ENCODE data around the gene VARS2.
A peak's percentile ranks its signal among the peaks of the same experiment; 100 is the strongest.
"Not testable (repeated sequence)": the region's sequence is repeated elsewhere in the genome, so short reads cannot be mapped to it uniquely, and the experiment has no call there.

The VARS2 gene

DNA sequence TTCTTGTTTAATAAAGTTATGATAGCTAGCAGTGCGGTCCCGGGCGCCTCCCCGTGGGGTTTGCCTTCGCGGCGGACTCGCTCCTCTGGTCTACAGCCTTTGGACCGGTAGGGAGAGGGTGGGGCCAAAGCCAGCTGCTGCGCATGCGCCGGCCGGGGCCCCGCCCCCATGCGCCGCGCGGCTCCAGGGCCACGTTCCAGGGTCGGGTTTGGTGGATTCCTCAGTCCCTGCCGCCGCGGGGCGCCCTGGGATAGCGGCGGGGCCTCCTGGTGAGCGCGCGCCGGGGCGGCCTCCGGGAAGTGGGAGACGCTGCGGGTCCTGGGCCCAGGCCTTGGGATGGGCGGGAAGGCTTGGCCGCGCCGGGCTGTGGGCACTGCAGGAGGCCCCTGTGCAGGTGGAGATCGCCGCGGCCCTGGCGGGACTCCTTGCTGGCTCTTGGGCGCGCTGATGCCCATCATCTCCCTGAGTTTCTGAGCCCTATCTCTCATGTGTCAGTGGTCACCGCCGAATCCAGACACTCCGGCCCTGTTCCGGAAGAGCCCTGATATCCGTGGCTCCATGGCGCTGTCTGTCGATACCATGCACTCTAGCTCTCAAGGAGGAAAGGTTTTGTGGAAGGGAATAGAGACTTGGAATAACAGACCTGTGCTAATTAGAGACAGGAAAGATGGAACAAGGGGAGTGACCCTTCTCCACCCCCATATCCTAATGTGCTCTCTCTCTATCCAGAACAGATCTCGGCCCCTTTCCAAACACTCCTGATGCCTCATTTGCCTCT, at the start of gene VARS2:
VARS2 (plus strand) TSS at position 163 of the 778 bp plus-strand sequence; CDS start at position 762, 599 bp downstream.
- peak; percentile 77 to 83 for DNase-seq (ENCODE audit: low read depth in 2 of 2)

DNA sequence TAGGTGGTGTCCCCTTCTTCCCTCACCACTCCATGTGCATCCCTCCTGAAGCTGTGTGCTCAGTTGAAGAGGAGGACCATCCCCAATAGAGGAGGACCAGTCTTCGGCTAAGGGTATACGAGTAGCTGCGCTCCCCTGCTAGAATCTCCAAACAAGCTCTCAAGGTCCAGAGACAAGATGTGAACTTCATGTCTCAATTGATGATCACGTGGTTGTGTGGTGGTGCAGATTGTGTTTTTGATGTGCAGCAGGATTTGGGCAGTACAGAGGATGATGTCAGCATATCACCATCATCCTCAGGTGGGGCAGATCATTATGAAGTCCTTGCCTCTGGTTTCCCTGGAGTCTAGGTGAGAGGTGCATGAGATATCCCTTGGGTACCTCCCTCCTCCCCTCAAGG, 49.7 kb upstream of the VARS2 start:
- no peak for DNase-seq (ENCODE audit: low read depth in 2 of 2)

DNA sequence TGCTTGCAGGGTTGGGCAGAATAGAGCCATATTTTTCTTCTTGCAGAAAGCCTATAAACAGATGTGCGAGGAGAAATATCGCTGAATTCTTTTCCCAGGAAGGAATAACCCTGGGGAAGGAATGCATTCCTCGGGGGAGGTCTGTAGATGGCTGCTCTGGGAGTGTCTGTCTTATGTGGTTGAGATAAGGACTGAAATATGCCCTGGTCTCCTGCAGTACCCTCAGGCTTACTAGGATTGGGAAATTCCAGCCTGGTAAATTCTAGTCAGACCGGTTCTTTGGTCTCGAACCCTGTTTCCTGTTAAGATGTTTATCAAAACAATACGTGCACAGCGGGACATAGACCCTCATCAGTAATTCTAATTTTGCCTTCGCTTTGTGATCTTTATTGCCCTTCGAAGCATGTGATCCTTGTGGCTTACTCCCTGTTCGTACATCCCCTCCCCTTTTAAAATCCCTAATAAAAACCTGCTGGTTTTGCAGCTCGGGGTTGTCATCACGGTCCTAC, 44.7 kb upstream of the VARS2 start:
- not testable (repeated sequence) for DNase-seq (ENCODE audit: low read depth in 2 of 2)

DNA sequence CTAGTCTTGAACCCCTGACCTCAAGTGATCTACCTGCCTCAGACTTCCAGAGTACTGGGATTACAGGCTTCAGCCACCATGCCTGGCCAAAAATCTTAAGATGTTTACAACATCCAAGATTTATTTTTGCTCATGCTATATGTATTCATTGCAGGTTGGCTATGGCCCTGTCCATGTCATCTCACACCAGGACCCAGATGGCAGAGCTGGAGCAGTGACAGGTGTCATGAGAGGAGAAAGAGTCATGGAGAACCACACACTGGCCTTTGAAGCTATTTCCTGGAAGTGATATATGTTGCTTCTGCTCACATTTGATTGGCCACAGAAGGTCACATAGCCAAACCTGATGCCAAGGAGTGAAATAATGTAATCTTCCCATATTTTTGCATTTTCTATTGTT, 43.5 kb upstream of the VARS2 start:
- DNase-seq (ENCODE audit: low read depth in 2 of 2) = no peak

DNA sequence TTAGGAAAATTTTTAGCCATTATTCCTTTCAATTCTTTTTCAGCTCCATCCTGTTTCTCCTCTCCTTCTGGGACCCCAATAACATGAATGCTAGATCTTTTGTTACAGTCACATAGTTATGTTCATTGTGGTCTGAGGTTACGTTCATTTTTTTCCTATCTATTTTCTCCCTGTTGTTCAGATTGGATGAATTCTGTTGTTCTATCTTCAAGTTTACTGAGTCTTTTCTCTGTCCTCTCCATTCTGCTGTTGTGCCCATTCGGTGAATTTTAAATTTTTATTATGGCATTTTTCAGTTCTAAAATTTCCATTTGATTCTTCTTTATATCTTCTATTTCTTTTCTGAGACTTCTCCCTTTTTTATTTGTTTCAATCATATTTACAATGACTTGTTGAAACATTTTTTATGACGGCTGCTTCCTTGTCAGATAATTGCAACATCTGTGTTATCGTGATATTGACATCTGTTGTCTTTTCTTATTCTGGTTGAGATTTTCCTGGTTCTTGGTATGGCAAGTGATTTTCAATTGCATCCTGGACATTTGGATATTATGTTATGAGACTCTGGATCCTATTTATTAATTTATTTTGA, 42.4 kb upstream of the VARS2 start:
- no peak for DNase-seq (ENCODE audit: low read depth in 2 of 2)

DNA sequence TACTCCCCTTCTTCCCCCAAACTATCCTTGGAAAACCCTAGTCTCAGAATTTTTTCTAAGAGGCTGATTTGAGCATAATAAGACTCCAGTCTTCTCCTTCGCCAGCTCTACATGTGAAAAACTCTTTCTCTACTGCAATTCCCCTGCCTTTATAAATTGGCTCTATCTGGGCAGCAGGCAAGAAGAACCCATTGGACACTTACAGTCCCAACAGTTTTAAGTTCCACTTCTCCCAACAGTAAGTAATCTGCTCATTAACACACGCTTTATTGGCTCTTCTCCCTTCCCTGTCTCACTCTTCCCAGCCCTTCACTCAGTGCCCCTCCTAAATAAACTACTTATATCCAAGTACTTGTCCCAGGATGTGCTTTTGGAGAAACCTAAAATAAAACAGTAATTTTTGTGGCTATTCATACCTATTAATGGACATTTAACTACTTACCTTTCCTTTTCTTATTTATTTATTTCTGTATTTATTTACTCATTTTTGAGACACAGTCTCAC, 40.8 kb upstream of the VARS2 start:
- no peak for DNase-seq (ENCODE audit: low read depth in 2 of 2)

DNA sequence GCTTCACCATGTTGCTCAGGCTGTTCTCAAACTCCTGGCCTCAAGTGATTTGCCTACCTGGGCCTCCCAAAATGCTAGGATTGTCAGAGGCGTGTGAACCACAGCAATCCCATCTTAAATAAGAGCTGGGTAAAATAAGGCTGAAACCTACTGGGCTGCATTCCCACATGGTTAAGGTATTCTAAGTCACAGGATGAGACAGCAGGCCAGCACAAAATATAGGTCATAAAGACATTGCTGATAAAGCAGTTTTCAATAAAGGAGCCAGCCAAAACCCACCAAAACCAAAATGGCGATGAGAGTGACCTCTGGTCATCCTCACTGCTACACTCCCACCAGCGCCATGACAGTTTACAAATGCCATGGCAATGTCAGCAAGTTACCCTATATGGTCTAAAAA, 40.2 kb upstream of the VARS2 start:
- DNase-seq (ENCODE audit: low read depth in 2 of 2) = not testable (repeated sequence)

DNA sequence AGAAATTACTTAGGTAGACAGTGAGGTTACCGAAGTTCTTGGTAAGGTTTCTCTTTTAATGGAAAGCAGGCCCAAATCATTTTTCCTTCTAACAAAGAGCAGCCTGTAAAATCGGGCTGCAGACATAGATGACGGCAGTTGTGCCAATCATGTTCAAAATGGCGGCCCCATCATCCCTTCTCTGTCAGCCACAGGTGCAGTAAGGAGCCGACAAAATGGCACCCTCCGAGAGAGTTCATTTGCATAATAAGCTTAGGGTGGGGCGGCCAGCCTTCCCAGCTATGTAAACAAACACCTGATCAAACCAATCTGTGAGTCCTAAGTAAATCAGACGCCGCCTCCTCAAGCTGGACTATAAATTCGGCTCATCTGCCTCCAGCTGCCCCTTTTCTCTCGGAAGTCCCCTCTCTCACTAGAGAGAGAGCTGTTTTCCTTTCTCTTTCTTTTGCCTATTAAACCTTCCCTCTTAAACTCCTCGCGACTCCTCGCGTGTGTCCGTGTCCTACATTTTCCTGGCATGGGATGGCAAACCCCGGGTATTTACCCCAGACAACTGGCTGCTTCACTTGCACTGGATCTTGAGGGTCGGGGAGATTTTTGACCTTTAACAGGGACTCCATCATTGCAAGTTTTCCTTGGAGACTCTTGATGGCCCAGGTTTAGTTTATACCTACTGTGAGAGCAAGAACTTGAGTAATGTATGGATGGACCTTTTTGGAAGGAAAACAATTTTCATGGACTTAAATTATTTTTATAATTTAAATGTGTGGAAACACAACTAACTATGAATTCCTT, 38.6 kb upstream of the VARS2 start:
- no peak for DNase-seq (ENCODE audit: low read depth in 2 of 2)

DNA sequence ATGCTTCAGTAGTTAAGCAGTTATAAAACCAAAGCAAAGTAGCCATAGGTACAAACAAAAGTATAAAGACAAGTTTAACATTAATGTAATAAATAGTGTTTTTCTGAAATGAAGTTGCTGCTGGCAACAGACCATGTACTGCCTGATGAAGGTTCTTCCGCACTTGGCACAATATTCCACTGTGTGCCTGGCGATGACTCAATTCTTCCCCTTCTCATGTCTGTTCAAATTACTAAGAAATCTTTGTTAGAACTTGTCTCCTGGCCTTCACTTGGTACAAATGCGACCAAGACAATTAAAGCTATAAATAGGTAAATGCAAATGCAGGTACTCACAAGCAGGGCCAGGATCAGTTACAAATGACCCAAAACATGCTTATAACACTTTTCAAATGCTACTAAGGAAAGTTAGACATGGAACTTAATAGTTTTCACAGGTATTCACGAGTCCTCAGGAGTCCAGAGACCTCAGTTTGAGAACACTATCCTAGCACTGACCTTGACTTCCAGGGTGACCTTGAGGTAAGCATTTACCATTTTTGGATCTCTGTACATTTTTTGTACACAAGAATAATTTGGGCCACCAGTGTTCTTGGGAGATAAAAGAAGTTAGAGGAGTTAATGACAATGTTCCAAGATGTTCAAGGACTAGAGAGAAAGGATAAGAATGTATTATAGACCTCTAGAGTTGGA, 37.9 kb upstream of the VARS2 start:
- no peak for DNase-seq (ENCODE audit: low read depth in 2 of 2)

DNA sequence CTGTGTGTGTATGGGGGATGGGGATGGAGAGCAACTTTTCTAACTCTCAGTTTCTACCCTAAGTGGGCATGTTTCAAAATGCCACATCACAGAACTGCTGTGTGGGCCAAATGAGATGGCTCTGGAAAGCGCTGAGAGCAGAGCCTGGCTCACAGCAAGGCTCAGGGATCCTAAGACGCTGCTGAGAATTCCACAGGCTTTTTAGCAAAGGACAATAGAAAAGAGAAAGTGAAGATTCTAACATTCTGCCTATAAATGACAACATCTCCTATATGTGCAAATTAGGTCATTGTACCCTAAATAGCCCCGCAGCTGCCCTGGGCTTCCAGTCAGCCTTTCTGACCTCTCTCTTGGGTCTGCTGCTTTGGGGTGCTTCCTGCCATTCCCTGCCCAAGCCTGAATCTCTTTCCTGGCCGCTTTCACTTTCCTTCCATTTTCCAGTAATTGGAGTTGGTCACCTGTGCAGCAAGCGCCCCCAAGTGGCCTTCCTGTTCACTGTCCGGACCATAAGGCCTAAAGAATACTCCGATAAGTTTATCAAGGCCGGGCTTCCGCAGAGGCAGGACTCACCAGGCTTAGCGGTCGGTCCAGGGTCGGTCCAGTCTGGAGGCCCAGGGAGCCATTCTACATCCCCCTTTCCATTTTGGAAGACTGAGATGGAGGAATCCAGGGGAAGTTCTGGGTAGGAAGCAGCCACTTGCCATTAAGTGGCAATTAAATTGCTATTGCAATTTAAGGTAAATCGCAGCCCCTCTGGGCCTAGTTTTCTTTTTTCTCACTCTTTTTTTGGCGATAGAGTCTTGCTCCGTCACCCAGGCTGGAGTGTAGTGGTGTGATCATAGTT, 36.4 kb upstream of the VARS2 start:
- peak; percentile 70 to 74 for DNase-seq (ENCODE audit: low read depth in 2 of 2)

DNA sequence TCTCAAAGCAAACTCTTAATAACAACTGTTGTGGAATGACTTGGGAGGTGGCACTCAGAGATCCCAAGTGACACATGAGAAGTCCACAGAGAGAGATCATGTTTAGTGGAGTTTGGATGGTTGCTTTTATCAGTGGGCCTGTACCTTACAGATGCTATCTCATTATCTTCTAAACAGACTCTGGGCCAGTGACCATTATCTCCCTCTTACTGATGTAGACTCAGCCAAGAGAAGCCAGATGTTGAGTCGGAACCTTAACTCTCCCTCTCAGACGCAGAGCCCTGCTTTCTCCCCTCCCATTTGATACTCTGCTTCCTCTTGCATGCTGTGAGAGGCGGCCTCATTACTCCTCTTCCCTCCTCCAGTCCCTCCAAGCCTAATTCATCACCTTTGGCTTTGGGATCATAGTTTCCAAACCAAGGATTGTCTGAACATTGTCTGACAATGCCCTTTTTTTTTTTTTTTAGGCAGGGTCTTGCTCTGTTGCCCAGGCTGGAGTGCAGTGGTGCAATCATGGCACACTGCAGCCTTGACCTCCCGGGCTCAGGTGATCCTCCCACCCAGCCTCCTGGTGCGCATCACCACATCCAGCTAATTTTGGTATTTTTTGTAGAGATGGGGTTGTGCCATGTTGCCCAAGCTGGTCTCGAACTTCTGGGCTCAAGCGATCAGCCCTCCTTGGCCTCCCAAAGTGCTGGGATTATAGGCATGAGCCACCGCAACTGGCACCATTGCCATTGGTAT, 34.2 kb upstream of the VARS2 start:
- DNase-seq (ENCODE audit: low read depth in 2 of 2) = no peak

DNA sequence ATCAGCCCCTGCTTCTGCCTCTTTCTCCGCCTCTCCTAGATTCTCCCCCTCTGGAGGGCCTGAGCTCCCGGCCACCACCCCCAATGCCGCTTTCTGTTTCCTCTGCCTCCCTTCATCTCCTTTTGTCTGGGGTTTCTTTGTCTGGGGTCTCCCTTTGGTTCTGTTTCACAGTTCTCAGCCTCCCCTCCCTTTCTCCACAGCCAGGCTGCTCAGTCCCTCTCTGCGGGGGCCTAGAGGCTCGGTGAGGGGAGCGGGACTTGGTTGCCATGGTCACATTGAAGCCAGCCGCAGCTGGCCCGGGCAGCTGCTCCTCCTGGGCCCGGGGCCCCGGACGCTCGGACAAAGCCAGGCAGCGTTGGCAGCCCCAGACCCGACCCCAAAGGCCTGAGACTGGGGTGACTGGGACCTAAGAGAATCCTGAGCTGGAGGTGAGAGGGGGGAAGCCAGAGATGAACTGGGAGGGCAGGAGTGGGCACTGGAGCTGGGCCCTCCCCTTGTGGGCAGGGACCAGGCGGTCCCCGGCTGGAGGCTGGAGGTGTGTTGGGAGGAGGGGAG, 33.3 kb upstream of the VARS2 start:
- DNase-seq (ENCODE audit: low read depth in 2 of 2) = no peak

DNA sequence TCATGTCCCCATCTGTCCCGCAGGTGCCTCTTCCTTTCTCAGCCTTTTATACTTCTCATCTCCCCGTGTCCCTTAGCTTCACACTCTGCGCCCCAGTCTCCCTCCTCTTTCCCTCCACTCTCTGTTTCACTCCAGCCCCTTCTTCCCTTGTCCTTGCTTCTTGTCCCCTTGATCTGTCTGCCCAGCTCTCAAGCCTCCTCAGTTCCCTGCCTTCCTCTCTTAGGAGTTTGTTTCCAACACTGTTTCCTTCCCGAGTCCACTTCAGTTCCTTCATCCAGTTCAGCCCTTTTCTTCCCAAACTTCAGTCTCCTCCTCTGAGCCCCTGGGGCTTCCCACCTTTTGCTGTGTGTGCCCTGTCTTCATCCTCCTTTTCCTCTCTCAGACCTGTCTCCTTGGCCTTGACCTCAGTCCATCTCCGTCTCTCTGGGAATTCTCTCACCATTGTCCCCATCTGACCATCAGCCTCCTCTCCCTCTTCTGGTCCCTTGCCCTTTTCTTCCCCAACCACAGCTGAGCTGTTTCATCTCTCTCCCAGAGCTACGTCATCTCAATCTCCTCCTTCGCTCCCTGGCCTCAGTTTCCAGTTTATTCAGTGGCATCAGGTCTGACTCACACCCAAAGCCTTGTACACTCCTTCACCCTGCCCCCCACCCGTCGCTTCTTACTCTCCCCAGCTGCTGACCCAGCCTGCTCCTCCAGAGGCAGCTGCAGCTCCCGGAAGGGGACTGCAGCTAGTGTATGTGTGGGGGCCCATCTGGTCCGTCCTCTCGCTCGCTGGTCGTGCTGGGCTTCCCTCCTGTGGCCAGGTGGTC, 32.4 kb upstream of the VARS2 start:
- no peak for DNase-seq (ENCODE audit: low read depth in 2 of 2)

DNA sequence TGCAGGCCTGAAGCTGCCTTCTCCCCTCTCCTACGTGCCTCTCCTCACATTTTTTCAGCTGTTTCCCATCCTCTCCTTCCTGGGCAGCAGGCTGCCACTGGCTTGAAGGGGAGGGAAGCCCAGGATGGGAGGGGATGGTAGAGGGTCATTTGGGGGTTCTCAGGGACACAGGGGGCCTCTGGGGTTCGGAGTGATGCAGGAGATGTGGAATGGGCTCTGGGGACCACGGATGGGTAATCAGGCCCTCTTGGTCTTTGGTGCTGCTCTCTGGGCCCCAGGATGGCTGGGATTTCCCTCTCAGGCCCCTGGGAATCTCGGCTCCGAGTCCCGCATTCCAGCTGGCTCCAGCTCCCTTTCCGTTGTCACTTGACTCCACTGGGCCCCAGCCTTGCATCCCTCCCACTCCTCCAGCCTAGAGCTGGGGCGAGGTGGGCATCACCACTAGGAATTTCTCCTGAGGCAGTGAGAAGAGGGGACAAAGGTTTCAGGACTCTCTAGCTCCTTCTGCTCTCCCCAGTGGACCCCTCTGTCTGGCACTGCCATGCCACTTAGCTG, 31.8 kb upstream of the VARS2 start:
- DNase-seq (ENCODE audit: low read depth in 2 of 2) = no peak

DNA sequence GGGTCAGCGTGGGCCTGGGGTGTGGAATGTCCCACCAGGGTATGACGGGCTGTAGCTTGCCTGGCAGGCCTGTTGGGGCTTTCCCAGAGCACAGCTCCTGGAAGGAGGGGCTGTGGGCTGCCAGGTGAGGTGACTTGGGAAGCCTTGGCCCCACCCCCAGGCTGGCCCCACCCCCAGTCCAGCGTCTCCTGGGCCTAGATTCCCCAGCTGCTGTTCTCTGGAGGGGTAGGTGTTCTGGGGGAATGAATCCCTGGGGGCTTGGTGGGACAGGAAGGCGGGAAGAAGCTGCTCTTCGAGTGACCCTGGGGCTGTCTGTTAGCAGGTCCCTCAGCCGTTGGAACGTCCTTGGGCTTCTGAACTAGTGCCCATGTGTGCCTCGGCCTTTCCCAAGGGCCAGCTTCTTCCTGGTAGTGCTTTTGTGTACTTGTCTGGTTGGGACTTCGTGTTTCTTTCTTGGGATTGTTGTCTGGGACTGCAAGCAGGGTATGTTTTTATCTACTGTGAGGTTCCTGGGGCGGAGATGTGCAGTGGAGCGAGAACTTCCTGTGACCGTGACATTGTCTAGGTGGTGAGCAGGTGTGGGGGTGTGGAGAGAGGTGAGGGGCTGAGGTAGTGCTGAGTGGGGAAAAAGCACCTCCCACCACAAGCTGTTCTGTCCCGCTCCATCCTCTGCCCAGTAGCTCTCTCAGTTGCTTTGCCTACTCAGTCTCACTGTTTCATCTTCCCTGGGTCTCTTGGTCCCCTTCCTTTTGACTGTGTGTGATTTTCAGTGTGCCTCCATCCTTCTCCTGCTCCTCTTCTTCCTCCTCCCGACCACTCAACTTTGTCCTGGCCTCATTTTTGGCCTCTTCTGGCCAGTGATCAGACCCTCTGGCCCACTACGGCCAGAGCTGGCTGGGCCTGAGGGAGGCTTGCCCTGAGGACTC, 31.0 kb upstream of the VARS2 start:
- no peak for DNase-seq (ENCODE audit: low read depth in 2 of 2)

DNA sequence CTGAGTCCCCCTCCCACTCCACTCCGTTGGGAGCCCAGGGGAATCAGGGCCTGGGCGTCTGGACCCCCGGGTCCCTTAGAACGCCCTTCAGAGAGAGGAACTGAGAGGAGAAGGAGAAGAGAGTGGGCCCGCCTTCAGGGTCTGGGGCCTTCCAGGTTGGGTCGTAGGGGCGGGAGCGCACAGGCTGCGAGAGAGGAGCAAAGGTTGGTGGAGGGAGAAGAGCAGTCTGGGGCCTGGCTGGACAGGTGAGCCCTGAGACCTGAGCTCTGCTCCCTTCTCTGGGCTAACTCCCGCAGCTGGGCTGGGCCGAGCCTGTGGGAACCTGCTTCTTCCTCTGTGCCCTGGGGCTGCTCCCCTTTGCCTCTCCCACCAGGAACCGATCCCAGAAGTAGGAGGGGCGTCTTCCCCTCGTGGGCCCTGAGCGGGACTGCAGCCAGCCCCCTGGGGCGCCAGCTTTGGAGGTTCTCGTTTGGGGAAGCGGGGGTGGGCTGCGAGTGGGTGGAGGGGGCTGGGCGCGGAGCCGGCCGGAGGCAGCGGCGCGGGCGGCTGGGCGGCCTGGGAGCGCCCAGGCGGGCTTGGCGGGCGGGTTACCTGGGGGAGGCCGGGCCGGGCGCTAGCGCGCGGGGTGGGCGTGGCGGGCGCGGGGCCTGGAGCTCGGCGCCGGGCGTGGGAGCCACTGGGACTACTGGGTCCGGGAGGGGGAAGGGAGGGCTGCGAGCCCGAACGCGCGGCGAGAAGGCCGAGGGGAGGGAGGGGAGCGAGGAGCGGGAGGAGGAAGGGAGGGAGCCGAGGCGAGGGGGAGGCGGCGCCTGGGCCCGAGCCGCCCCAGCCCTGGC, 30.1 kb upstream of the VARS2 start, which contains the start of gene DDR1:
DDR1 (plus strand) TSS at position 835 of the 836 bp plus-strand sequence. CDS start 4,211 bp downstream, outside the sequence.
- peak; percentile 34 to 36 for DNase-seq (ENCODE audit: low read depth in 2 of 2)
